RCC 7860 (cell line): ENCODE measurements around the gene TRNT1.
A peak's percentile ranks its signal among the peaks of the same experiment; 100 is the strongest.

Source experiments
- DNase-seq: peaks from one replicate; pipeline ENCODE4 v3.0.0-alpha.2; 2015; ENCODE audit warnings: low spot score
- FAIRE-seq: peaks from 2 replicates; lab custom pipeline; 2012; peaks lifted over from hg19 to GRCh38; lab: Jason Lieb, UNC

Gene TRNT1

DNA sequence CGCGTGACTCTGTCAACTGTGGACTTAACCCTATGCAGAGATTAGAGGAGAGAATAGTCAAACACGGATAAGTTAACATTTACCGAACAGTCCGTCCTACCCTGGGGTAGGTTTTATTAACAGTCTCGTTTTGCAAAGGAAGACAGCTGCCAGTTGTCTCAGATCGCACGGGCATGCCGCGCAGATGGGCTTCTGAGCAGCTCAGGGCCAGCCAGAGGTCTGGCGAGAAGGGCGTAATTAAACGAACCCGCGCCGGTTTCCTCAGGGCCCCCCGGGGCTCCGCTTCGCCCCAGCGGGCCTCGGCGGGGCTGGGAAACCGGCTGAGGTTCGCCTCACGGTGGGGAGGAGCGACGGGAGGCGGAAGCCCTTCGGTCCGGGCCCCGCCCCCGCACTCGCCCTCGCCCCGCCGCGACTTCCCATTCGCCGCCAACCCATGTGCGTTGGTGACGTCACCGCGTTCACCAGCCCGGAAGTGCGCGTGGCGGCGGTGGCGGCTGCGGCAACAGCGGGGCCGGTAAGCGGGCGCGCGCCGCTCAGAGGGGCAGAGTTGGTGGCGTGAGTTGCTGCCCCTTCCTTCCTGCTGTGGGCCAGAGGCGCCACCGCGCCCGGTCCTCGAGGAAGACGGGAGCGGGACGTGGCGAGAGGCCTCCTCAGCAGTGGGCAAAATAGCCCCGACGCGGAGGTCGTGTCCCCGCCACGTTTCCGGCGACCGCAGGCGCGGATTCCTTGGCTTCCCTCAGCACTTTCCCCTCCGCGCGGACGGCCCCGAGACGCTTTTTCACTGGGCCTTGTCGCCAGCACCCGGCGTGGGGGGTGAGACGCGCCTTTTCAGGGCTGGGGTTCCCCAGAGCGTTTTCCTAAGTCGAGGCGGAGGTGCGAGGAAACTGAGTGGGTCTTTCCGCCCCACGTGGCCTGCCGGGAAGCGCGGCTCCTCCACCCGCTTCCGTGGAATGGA, at the start of gene TRNT1:
Gene TRNT1 (plus strand): TSS at position 464 of the 955 bp plus-strand sequence. CDS start 2,101 bp downstream, outside the sequence.
- no peak for FAIRE-seq
- DNase-seq = peak; percentile 75

DNA sequence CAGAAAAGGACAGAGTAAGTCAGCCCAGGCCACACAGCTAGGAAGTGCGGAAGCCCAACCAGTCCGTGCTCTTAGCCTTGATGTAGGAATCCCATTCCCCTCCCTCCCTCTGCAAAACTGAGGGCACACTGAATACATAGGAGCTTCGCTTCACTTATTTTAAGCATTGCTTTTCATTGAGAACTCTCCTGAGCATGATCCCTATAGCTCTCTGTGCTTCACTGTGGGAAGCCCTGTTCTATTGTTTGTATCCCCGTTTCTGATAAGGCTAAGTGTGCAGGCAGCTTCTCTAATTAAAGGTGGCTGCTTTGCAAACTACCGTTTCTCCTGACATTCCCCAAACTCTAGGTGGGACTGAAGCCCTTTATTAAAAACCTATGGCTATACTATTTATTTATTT, 46.4 kb upstream of the TRNT1 start:
- DNase-seq = no peak
- no peak for FAIRE-seq

- no peak for FAIRE-seq
- DNase-seq = no peak
Measured at GRCh38 chr3:3081381-3082233, 45.1 kb upstream of the TRNT1 start.

DNA sequence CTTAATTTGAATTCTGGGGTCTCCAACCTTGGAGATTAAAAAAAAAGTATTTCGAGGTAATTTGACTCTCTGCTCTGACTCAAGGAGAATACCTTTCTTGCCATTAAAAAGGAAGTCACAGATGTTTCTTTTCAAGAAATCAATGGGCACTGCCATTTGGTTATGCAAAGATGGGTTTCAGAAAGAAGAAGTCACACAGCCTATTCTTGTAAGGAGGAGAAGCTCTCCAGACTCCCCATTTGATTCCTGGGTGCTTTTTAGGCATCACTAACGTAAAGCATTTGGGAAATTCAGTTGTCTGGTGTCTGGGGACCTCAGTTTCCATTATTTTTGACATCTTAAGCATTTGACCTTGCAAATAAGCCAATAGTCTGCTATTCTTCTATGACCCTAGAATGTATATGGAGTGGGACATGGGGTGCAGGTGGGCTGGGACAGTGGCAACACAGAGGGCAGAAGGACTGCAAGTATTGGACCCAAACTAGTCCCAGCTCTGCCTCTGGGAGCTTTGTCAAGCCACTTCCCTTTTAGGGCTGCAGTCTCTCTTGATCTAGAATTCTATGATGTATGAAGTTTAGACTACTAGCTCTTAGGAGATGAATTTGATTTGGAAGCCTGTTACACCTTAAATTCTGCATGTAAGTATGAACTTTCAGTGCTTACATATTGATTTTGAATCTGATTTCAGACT, 44.4 kb upstream of the TRNT1 start:
- DNase-seq (no peak), FAIRE-seq (no peak)

DNA sequence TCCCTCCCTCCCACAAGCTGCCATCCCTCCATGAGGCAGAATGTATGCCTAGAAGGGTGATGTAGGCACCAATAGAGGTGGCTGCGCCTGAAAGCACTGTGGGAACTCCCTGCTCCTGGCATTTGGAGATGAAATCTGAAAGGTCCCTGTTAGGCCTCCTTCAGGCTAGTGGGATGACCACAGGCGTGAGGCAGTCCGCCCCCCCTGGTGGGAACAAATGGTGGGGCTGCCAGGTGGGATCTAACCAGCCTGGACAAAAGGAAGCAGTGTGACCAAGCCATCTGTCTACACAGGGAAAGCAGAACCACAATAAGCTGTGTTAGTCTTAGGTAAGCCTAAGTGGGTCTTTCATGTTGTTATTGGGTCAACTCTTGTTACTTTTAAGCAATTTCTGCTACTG, 41.9 kb upstream of the TRNT1 start:
- FAIRE-seq = no peak

GRCh38 chr3:3085782-3086181, 41.0 kb upstream of the TRNT1 start:
- FAIRE-seq = no peak

More for the DNA sequence above, 41.9 kb upstream of the TRNT1 start:
- DNase-seq = no peak

GRCh38 chr3:3086239-3086638, 40.5 kb upstream of the TRNT1 start:
- DNase-seq (no peak), FAIRE-seq (no peak)

More at GRCh38 chr3:3085782-3086181, 41.0 kb upstream of the TRNT1 start:
- DNase-seq = no peak

DNA sequence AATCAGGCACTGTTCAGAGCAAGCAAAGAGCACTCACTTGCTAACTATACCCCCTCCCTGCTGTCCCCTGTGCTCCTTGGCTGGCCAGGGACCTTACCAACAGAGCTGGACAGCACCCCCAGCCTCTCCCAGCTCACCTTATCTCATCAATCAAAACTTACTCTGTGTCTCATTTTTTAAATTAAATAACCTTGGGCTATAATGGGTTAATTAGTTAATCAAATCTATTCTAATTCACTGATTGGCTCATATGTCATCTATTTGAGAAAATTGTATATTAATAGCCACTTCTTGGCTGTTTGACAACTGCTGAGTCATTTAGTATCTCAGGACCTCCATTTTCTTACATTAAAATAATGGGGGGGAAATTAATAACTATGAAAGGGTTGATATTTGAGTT, 39.5 kb upstream of the TRNT1 start:
- FAIRE-seq (no peak), DNase-seq (no peak)

- DNase-seq = no peak
- FAIRE-seq = no peak
Measured at GRCh38 chr3:3087716-3088465, 38.8 kb upstream of the TRNT1 start.

DNA sequence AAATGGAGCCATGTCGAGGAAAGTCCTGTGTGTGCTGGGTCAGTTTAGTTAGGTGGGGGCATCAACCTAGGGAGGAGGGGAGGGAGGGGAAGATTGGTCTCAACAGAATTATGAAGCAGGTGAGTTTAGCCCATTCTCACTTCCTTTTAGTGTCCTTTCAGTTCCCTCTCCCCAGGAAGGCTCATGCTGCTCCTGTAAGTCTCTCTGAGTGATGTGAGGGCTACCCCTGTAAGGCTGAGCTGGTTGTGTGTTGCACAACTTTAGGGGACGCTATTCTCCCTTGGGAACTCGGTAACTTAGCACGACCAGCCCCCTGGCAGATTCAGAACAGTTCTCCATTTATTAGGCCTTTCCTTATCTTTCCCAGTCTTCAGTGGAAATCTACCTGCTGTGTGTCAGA, 37.7 kb upstream of the TRNT1 start:
- FAIRE-seq = no peak
- no peak for DNase-seq

GRCh38 chr3:3097958-3098357, 28.8 kb upstream of the TRNT1 start:
- DNase-seq = no peak
- no peak for FAIRE-seq

DNA sequence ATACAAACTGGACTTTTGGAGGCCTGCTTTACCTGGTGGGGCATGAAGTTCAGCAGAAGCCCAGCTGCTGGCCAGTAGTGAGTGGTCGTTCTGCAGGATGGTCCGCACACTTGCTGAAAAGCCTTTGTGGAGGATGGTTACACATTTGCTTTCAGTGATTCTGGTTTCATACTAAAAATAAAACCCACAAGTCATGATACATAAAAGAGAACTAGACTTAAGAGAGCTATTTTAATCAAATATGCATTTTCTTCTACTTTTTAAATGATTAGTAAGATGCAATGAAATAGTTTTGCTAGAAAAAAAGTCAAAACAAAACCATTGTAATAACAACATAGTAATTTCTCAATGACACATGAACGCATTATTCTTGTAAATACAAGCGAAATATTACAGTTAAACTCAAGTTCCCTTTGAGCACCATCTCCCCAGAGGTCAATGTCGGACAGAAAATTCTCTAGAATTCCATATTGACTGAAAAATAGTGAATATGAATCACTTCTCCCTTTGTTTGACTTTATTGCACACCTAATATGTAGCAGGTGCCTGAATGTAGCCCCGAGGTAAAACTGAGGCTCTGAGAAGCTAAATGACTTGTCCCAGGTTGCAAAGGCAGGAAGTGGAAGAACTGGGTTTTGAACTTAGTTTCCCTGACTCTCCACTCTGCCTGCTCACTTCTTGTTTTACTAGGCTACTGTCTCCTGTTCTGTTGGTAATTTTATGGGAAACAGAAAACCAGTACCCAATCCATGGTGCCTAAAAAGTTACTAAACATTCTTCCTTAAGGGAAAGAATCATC, 24.9 kb upstream of the TRNT1 start:
- DNase-seq = no peak
- FAIRE-seq = no peak

- DNase-seq = no peak
- FAIRE-seq = no peak
Measured at GRCh38 chr3:3102751-3103150, 24.0 kb upstream of the TRNT1 start.

DNA sequence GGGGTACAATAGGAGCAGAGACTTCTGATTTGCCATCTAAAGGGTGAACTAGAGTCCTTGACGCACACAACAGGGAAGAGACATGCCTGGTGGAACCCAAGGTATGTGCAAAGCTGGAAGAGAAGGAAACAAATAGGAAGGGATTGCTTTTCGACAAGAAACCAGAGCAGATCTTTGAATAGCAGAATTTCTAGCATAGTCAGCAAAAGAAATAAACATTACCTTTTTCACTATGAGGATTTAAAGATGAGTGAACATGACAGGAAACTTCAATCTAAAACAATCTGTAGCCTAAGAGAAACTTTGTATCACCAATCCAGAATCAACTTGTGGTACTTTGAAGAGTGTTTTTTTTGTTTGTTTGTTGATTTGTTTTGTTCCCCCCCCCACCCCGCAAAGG, 21.5 kb upstream of the TRNT1 start:
- no peak for FAIRE-seq
- DNase-seq = no peak

DNA sequence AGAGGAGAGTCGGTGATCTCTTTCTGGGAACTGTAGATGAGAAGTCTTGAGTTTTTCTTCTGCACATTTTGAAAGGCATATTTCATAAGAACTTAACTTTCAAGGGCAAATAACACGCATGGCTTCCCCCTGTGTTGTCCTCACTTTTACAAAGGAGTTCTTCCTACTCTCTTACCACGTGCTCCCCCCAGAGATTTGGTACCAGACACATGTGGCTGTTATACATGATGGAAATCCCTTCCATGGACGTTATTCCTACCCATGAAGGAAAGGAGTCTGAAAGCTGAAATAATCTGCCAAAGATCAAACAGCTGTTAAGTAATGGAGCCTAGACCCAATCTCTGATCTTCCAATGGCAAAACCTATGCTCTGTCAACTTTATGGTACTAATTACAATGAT, 20.9 kb upstream of the TRNT1 start:
- FAIRE-seq (no peak), DNase-seq (no peak)

DNA sequence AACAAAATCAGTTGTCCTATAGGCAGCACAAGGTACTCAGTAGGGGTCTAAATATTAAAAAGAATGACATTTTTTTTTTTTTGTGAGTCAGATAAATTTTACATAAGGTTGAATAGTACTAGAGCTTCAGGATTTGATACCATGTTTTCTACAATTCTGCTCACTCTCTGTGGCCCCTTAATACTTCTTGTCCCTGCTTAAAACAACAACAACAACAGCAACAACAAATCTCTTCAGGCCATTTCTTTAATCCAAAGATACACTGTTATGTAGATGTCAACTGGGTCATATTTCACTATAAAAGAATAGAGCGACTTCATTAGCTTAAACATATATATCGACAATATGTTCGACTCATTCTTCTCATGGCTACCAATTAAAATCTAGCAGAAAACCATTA, 19.6 kb upstream of the TRNT1 start:
- DNase-seq (no peak), FAIRE-seq (no peak)

- DNase-seq = no peak
- no peak for FAIRE-seq
Measured at GRCh38 chr3:3107858-3108257, 18.9 kb upstream of the TRNT1 start.

GRCh38 chr3:3109407-3110298, 17.1 kb upstream of the TRNT1 start:
- no peak for FAIRE-seq
- no peak for DNase-seq

DNA sequence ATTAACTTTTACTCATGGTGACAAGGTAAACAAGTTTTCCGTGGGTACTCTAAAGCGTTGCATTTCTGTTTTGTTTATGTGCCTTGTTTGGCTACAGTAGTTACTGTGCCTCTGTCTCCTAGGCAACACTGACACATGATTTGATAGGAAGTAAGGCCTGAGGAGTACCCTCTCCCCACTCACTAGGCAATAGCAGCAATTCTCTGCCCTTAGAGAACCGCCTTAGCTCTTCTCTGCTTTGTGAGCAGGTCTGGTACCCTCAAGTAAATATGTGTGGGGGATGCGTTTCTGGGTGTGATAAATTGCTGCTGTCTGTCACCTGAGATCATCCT, 16.5 kb upstream of the TRNT1 start, which contains the start of gene IL5RA:
Gene IL5RA (minus strand): TSS at position 76 of the 332 bp plus-strand sequence. CDS start 5,390 bp downstream, outside the sequence.
- no peak for DNase-seq
- FAIRE-seq = no peak
